Measurements from ENCODE around the gene SELENOI. TPM values are rescaled to one million over a fixed set of nuclear protein-coding genes. Genes with fewer than 3 reads are reported as not detected.

The SELENOI gene
- total RNA-seq, 1 donor from 2014 or later, result 33.4 TPM

DNA sequence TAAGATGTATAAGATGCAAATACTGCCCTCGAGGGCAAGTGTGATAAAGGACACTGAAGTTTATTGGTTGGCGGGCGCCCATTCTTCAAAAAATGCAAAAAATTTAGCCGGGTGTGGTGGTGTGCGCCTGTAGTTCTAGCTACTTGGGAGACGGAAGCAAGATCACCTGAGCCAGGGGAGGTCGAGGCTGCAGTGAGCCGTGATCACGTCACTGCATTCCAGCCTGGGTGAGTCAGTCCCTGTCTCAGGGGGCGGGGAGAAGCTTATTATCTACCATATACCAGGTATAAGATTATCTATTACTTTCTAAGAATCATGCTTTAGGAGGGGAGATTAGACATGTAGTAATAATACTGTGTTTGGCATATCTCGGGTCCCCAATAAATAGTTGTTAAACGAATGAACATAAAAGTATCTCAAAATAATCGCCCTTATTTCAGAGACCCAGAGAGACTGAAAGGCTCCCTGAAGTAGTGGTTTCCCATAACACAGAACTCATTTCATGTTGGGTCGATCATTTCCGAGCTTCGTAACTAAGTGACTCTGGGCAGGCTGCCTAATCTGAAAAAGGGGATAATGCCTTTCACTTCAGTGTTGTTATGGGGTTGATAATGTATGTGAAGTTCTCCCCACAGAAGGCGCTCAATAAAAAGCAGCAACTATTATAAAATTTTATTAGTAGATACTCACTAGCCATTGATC is 1.2 kb upstream of the SELENOI start:
- H3K9me3 ChIP-seq, result no peaks in the 10 kb centered on the region
- intact Hi-C loops (cut with DNase I), result loop anchor here (10.0 kb wide), 1 partner anchor 2000 kb away; no protein-coding TSS in a partner anchor
- TF ChIP-seq POLR2AphosphoS5 (IDR thresholded peaks at IDR 0.05; ENCODE audit: insufficient read depth in 1 of 2, low read depth in 1 of 2), result no peak
- TF ChIP-seq, protein P1, sequence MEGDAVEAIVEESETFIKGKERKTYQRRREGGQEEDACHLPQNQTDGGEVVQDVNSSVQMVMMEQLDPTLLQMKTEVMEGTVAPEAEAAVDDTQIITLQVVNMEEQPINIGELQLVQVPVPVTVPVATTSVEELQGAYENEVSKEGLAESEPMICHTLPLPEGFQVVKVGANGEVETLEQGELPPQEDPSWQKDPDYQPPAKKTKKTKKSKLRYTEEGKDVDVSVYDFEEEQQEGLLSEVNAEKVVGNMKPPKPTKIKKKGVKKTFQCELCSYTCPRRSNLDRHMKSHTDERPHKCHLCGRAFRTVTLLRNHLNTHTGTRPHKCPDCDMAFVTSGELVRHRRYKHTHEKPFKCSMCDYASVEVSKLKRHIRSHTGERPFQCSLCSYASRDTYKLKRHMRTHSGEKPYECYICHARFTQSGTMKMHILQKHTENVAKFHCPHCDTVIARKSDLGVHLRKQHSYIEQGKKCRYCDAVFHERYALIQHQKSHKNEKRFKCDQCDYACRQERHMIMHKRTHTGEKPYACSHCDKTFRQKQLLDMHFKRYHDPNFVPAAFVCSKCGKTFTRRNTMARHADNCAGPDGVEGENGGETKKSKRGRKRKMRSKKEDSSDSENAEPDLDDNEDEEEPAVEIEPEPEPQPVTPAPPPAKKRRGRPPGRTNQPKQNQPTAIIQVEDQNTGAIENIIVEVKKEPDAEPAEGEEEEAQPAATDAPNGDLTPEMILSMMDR (IDR thresholded peaks at IDR 0.05), result no peak
- no peak for TF ChIP-seq POLR2A (IDR thresholded peaks at IDR 0.05)
- H3K27me3 ChIP-seq, result no peaks in the 10 kb centered on the region
- H3K4me3 ChIP-seq, result peak overlapping the region; percentile 63 to 87
- H3K4me1 ChIP-seq, result peaks cover 21% of the 10 kb centered on the region
- DNase-seq (ENCODE audit: extremely low spot score in 2 of 2), result peak in 1 of 2 donors; percentile 88
- H3K27ac ChIP-seq, result peak overlapping the region; percentile 90
- H3K36me3 ChIP-seq, result no peaks in the 10 kb centered on the region

DNA sequence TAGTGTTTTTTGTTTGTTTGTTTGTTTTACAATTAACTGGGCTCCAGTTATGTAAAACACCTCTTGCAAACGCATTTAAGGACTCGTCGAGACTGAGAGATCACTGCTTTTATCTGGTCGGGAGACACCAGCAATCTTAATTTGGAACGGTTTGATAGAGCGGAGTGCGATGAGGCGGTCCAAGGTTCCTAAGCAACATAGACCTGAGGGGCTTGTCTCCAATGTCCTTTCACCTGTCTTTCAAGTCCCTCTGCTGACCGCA is 729 bp upstream of the SELENOI start:
- Histone ChIP-seq H3K4me1 (peaks cover 21% of the 10 kb centered on the region), H3K27me3 (no peaks in the 10 kb centered on the region), H3K9me3 (no peaks in the 10 kb centered on the region), H3K27ac (peak overlapping the region; percentile 90), H3K36me3 (no peaks in the 10 kb centered on the region), H3K4me3 (peak overlapping the region; percentile 63 to 87)
- DNase-seq (ENCODE audit: extremely low spot score in 2 of 2), result no peak
- intact Hi-C loops (cut with DNase I), result loop anchor here (10.0 kb wide), 1 partner anchor 2000 kb away; no protein-coding TSS in a partner anchor
- TF ChIP-seq, protein P1 (IDR thresholded peaks at IDR 0.05), result no peak
- no peak for TF ChIP-seq POLR2AphosphoS5 (IDR thresholded peaks at IDR 0.05; ENCODE audit: insufficient read depth in 1 of 2, low read depth in 1 of 2)
- no peak for TF ChIP-seq POLR2A (IDR thresholded peaks at IDR 0.05)

GRCh38 chr2:26346454-26347053 is 611 bp downstream of the SELENOI start, which contains the start of gene ADGRF3:
ADGRF3 (minus strand) TSS chr2:26346789; CDS start chr2:26346234, 555 bp downstream.
- peaks cover 21% of the 10 kb centered on the region for H3K4me1 ChIP-seq
- peak within 1 kb of the TSS; percentile 90 for H3K27ac ChIP-seq
- intact Hi-C loops (cut with DNase I), result loop anchor here (10.0 kb wide), 1 partner anchor 1998 kb away; no protein-coding TSS in a partner anchor
- H3K36me3 ChIP-seq, result no peaks in the 10 kb centered on the region
- peak in 1 of 2 donors; percentile 92 for DNase-seq (ENCODE audit: extremely low spot score in 2 of 2)
- no peaks in the 10 kb centered on the region for H3K27me3 ChIP-seq
- H3K4me3 ChIP-seq, result peak within 1 kb of the TSS; percentile 63 to 87
- peak in 1 of 2 donors; percentile 7 for TF ChIP-seq POLR2AphosphoS5 (IDR thresholded peaks at IDR 0.05; ENCODE audit: insufficient read depth in 1 of 2, low read depth in 1 of 2)
- TF ChIP-seq, protein P1 (IDR thresholded peaks at IDR 0.05), result no peak
- TF ChIP-seq POLR2A (IDR thresholded peaks at IDR 0.05), result peak in 1 of 2 donors; percentile 13
- no peaks in the 10 kb centered on the region for H3K9me3 ChIP-seq

- H3K4me1 ChIP-seq, result peaks cover 21% of the 10 kb centered on the region
- DNase-seq (ENCODE audit: extremely low spot score in 2 of 2), result no peak
- no peaks in the 10 kb centered on the region for H3K36me3 ChIP-seq
- TF ChIP-seq, protein P1 (IDR thresholded peaks at IDR 0.05), result no peak
- TF ChIP-seq POLR2AphosphoS5 (IDR thresholded peaks at IDR 0.05; ENCODE audit: insufficient read depth in 1 of 2, low read depth in 1 of 2), result no peak
- no peak for TF ChIP-seq POLR2A (IDR thresholded peaks at IDR 0.05)
- no peaks in the 10 kb centered on the region for H3K9me3 ChIP-seq
- H3K27me3 ChIP-seq, result no peaks in the 10 kb centered on the region
- peak overlapping the region; percentile 90 for H3K27ac ChIP-seq
- intact Hi-C loops (cut with DNase I), result loop anchor here (10.0 kb wide), 1 partner anchor 1997 kb away; no protein-coding TSS in a partner anchor
- H3K4me3 ChIP-seq, result peak overlapping the region; percentile 63 to 87
Observed at GRCh38 chr2:26347286-26347865, 1.4 kb downstream of the SELENOI start.
